HG03565 (cell line): Measurements from ENCODE around the gene ILF2.
A peak's percentile ranks its signal among the peaks of the same experiment; 100 is the strongest.
"Not testable (repeated sequence)": the region's sequence is repeated elsewhere in the genome, so short reads cannot be mapped to it uniquely, and the experiment has no call there.

Experiments
- ATAC-seq: cut with Tn5 transposase; IDR thresholded peaks from one replicate; pipeline ENCODE4 v1.9.1; 2021; ENCODE audit warnings: mild to moderate bottlenecking, moderate library complexity; ENCODE audit not compliant: unreplicated experiment

Gene ILF2

DNA sequence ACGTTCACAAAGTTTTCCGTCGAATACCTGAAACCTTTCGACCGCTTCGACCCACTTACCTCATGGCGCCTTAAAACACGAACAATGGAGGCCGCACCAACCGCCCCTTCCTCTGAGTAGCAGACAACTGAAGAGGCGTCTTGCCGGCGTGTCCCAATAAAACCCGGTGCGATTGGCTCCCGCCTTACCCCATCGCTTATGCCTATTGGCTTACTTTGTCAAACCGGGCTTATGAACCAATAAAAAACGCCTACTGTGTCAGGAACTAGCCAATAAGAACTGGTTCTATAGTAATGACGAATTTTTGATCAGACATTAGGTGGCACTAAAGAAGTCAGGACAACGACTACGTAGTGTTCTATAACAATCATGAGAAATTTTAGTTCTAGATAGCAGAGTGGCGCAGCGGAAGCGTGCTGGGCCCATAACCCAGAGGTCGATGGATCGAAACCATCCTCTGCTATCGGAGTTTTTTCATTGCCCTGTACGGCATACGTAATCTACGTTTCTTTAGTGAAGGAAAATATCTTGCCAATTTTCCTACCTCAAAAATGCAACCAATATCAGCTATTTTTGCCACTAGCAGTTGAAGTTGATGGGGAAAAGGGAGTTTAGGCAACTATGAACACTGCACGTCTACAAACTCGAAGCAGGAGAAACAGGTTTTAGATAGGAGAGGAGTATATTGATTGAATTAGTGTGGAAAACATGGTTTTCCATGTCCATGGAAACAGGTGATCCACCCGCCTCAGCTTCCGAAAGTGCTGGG, at the start of gene ILF2:
TSS of gene ILF2 (minus strand) at position 135 of the 769 bp plus-strand sequence. CDS start at position 64, 71 bp downstream.
- ATAC-seq = peak; percentile 92

- ATAC-seq = no peak
Observed at GRCh38 chr1:153717330-153717729, 46.5 kb upstream of the ILF2 start.

DNA sequence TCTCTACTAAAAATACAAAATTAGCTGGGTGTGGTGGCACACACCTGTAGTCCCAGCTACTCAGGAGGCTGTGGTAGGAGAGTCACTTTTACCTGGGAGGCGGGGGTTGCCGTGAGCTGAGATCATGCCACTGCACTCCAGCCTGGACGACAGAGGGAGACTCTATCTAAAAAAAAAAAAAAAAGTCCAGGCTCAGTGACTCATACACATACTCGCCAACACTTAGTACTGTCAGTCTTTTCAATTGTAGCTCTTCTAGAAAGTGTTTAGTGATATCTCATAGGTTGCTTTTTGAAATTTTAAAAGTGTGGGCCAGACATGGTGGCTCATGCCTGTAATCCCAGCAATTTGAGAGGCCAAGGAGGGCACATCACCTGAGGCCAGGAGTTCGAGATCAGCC, 45.4 kb upstream of the ILF2 start:
- ATAC-seq = not testable (repeated sequence)

DNA sequence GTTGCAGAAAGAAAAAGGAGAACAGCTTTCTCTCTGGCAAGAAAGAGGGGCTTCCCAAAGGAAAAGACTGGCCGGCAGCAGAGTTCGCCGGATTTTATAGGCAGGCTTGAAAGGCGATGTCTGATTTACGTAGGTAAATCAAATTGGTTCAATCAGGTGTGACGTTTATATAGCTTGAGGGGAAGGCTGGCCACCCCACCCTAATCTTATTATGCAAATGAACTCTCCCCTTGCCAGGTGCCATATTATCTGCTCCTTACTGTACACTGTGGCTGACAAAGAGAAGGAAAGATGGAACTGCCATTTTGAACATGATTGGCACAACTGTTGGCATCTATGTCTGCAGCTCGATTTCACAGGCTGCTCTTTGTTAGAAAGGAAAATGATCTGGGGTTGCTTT, 40.2 kb upstream of the ILF2 start:
- ATAC-seq = no peak

GRCh38 chr1:153705484-153705883, 34.7 kb upstream of the ILF2 start:
- no peak for ATAC-seq

GRCh38 chr1:153699768-153700167, 29.0 kb upstream of the ILF2 start:
- no peak for ATAC-seq

- ATAC-seq = no peak
Observed at GRCh38 chr1:153698923-153699714, 28.3 kb upstream of the ILF2 start.

DNA sequence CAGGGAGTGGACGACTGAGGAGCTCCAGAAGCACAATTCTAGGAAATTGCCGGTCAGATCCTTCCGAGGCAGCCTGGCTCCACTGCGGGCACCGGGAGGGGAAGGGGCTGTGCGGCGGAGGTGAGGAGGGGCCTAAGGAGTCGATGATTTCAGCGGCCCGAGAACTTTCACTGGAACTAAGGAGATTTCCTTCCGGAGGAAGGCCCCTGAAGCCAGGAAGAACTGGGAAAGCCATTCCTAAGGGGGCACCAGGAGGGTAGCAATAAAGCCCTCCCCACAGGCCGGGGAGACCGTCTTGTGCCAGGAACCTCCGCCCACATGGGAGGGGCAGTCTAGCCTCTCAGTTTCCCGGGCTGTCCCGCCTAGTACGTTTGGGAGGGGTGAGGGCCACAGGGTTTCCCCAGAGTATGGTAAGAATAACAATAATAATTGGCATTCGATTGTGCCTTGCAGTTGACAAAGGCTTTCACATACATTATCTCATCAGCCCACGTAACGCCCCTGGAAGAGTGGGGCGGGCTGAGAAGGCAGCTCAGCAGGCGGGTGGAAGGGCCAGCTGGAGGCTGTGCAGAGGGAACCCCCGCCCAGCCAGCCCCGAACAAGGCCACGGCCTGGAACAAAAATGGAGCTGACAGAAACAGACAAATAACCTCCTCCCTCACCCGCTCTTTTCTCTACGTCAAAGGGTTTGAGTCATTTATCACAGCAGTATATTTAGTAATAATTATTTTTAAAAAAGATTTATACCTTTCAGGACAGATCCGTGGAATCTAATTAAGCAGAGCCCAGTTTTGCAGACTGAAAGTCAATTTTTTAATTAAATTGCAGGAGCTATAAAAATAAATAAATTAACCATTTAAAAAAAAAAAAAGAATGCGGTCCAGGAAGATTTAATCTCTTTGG, 27.5 kb upstream of the ILF2 start:
- ATAC-seq = no peak

DNA sequence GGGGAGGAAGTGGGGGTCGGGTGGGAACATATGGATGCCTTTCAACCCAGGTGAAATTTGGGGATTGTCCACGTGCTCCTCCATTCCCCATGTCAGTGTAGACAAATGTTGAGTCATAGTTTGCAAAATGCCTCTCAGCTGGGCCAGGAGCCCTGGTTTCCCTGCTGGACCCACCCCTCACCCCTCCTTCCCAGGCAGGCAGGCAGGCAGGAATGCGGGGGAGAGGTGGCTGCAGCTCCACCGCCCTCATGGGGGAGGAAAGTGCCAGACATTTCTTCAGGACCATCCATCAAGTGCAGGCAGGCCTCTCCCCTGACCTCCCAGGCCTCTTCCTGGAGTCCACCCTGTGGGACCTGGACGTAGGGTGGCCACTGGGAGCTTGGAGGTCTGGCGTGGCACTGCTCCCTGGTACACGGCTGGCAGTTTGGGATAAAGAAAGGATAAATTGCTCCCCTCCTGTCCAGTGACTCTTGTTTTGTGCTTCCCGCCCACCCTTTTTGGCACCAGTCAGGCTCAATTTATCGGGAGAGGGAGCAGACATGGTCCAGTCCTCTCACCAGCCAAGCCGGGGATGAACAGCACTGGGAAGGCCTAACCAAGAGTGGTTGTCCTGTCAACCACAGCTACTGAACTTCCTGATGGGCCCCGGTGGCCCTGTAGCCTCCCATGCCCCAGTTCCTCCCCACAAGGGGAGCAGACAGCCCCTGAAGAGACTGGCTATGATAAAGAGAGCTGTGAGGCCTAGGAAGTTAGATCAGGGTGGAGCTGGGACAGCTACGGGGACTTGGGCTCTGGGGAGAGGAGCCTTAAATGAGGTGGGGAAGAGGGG, 26.6 kb upstream of the ILF2 start:
- ATAC-seq = no peak

DNA sequence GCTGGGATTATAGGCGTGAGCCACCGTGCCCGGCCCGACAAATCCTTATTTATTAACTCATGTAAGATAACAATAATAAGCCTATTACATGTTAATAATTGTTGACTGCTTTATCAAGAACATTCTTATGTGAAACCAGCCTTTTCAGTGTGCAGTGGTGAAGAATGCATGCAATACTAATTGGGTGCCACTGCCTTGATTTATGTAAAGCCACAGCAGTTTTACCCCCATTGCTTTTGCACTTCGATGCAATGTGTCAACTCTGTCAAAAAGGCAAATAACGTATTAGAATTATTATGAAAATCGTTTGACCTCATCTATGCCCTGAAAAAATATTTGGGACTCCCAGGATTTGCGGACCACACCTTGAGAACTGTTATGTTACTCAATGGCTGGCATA, 25.9 kb upstream of the ILF2 start:
- no peak for ATAC-seq

DNA sequence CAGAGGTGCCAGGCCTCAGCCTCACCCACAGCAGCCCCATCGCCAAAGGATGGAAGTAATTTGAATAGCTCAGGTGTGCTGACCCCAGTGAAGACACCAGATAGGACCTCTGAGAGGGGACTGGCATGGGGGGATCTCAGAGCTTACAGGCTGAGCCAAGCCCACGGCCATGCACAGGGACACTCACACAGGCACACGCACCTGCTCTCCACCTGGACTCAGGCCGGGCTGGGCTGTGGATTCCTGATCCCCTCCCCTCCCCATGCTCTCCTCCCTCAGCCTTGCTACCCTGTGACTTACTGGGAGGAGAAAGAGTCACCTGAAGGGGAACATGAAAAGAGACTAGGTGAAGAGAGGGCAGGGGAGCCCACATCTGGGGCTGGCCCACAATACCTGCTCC, 22.7 kb upstream of the ILF2 start:
- ATAC-seq = no peak

DNA sequence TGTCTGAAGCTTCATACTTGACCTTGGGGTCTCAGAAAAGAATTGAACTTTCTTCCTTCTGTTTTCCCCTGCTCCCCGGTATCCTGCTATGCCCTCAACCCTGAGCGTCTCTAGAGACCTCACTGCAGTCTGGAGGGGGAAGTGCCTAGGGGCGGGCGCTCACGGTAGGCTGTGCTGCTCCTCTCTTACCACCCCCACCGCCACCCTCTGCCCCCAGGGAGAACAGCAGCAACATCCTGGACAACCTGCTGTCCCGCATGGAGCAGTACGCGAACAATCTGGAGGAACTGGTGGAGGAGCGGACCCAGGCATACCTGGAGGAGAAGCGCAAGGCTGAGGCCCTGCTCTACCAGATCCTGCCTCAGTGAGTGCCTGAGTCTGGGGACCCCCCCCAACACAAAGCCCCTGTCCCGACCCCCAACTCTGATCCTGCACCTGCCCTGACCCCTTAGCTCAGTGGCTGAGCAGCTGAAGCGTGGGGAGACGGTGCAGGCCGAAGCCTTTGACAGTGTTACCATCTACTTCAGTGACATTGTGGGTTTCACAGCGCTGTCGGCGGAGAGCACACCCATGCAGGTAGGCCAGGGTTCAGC, 18.0 kb upstream of the ILF2 start:
- no peak for ATAC-seq

- no peak for ATAC-seq
Observed at GRCh38 chr1:153688276-153688675, 17.5 kb upstream of the ILF2 start.

- no peak for ATAC-seq
Observed at GRCh38 chr1:153687346-153688125, 16.7 kb upstream of the ILF2 start.

DNA sequence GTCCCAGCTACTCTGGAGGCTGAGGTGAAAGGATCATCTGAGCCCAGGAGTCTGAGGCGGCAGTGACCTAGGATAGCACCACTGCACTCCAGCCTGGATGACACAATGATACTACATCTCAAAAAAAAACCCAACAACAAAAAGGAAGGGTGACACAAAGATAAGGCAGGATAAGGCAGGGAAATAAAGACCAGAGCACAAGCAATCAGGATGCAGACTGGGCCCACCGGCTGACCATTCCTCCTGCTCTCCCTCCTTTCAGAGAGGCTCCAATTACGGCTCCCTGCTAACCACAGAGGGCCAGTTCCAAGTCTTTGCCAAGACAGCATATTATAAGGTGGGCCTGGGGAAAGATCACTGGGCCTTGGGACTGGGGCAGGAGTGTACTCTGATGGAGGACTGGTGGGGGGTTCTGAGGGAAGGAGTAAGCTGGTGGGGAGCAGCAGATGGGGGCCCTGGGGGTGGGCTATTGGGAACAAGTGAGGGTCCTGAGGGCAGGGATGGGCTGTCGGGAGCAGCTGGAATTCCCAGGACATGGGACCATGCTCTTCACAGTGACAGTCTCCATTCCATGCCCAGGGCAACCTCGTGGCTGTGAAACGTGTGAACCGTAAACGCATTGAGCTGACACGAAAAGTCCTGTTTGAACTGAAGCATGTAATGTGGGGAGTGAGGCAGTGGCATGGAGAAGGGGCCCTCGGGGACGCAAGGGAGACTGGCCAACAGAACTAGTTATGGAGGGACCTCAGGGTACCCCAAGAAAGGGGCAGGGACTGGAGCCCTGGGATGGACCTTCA, 14.9 kb upstream of the ILF2 start:
- no peak for ATAC-seq

DNA sequence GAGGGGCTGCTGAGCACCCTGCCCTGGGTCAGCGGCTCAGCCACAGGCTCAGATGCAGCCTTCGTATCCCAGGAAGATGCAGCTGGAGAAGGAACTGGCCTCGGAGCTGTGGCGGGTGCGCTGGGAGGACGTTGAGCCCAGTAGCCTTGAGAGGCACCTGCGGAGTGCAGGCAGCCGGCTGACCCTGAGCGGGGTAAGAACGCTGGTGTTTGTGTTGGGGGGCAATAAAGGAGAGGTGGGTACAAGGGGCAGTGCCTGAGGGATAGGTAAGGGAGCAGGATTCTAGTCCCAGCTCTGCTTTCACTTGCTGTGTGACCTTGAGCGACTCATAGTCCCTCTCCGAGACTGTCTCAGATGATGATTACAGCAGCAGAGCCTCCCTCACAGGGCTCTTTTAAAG, 14.1 kb upstream of the ILF2 start:
- no peak for ATAC-seq

DNA sequence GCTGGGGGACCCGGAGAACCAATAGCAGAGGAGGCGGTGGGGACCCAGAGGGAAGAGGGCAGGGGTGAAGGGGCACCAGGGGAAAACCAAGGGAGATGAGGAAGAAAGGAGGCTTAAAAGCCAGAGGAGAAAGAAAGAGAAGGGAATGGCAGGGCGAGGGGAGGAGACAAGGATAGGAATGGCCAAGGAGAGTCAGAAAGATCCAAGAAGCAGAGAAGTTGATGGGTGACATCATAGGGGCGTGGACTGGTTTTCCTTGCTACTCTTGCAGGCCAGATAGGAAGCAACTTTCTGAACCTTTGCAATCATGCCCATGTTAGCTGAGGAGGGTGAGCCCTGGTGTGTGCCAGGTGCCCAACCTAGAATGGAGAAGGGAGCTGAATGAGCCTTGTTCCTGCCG, 13.1 kb upstream of the ILF2 start:
- ATAC-seq = no peak

- no peak for ATAC-seq
Observed at GRCh38 chr1:153682730-153683129, 11.9 kb upstream of the ILF2 start.

- ATAC-seq = no peak
Observed at GRCh38 chr1:153680120-153680403, 9.3 kb upstream of the ILF2 start.
